ENCODE results near the gene FOXD4L4.
"Not testable (repeated sequence)": the region's sequence is repeated elsewhere in the genome, so short reads cannot be mapped to it uniquely, and the experiment has no call there.

FOXD4L4 gene

DNA sequence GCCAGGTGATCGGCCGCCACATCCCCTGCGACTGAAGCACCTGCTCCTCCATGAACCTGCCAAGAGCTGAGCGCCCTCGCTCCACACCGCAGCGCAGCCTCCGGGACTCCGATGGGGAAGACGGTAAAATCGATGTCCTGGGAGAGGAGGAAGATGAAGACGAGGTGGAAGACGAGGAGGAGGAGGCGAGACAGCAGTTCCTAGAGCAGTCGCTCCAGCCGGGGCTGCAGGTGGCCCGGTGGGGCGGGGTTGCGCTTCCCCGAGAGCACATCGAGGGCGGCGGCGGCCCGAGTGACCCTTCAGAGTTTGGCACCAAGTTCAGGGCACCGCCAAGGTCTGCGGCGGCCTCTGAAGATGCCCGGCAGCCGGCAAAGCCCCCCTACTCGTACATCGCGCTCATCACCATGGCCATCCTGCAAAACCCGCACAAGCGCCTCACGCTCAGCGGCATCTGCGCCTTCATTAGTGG, at the start of gene FOXD4L4:
FOXD4L4 (plus strand) TSS at position 51 of the 469 bp plus-strand sequence; CDS start at position 51, 0 bp downstream.
- not testable (repeated sequence) for DNase-seq

DNA sequence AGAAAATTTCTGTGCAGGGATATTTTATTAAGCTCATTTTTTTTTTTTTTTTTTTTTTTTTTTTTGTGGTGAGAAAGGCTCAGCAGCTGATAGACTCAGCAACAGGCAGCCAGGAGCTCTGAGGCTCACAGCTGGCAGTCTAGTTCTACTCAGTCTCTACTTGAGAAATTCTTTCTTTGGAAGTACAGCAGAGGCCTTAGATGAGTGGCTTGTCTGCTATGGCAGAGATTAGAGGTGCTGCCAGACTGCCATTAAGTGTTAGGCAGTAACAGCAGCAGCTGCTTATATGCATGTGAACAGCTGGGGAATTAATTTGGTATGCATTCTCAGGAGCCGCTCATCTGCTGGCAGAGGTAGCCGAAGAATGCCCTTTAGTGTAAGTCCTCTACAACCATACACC, 33.4 kb upstream of the FOXD4L4 start:
- not testable (repeated sequence) for DNase-seq

DNA sequence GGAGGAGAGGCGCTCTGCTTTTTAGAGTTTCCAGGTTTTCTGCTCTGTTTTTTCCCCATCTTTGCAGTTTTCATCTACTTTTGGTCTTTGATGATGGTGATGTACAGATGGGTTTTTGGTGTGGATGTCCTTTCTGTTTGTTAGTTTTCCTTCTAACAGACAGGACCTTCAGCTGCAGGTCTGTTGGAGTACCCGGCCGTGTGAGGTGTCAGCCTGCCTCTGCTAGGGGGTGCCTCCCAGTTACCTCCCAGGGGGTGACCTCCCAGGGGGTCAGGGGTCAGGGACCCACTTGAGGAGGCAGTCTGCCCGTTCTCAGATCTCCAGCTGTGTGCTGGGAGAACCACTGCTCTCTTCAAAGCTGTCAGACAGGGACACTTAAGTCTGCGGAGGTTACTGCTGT, 22.5 kb upstream of the FOXD4L4 start:
- not testable (repeated sequence) for DNase-seq

DNA sequence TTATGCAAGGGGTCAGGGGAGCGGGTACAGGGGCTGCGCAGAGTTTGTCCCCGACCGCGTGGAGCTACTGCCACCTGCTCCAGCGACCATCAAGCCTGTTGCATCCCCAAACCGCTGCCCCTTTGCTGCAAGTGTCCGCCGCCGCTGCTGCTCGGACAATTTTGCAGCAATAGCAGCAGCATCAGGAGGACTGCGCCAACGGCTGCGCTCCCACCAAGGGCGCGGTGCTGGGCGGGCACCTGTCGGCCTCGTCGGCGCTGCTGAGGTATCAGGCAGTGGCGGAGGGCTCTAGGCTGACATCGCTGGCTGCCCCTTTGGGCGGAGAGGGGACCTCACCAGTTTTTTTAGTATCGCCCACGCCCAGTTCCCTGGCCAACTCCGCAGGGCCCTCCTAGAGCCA, 1.2 kb downstream of the FOXD4L4 start:
- DNase-seq = not testable (repeated sequence)
